Liver (tissue), 9 donors: Measurements from ENCODE around the gene WRNIP1. TPM values are rescaled to one million over a fixed set of nuclear protein-coding genes. Genes with fewer than 3 reads are reported as not detected.

Source experiments
- DNase-seq: peaks from one replicate; pipeline ENCODE4 v3.0.0-alpha.2; 2017; ENCODE audit warnings: low spot score
- H3K27ac ChIP-seq, 2 donors: one replicate each; pipeline ENCODE4 v1.7.0; 2013; ENCODE audit warnings: inconsistent platforms in 2 of 2, low read length in 2 of 2, control low read depth in 1 of 2, low read depth in 1 of 2, mild to moderate bottlenecking in 1 of 2
- H3K27me3 ChIP-seq, 4 donors: one replicate each; pipeline versions ENCODE4 v1.6.1 to v1.7.0; 2013; ENCODE audit warnings: low read length in 3 of 4, inconsistent platforms in 1 of 4, mild to moderate bottlenecking in 1 of 4, moderate library complexity in 1 of 4; ENCODE audit not compliant: control insufficient read depth in 4 of 4, insufficient read depth in 4 of 4
- H3K36me3 ChIP-seq, 4 donors: one replicate each; pipeline versions ENCODE4 v1.6.1 to v1.7.0; 2013; ENCODE audit warnings: low read length in 3 of 4, mild to moderate bottlenecking in 3 of 4, low read depth in 1 of 4, moderate library complexity in 1 of 4; ENCODE audit not compliant: control insufficient read depth in 4 of 4, insufficient read depth in 3 of 4
- H3K4me1 ChIP-seq, 4 donors: one replicate each; pipeline versions ENCODE4 v1.6.1 to v1.7.0; 2013; ENCODE audit warnings: low read length in 3 of 4, mild to moderate bottlenecking in 3 of 4, moderate library complexity in 1 of 4; ENCODE audit not compliant: control insufficient read depth in 4 of 4, insufficient read depth in 4 of 4
- H3K4me3 ChIP-seq, 3 donors: one replicate each; pipeline versions ENCODE4 v1.6.1 to v1.7.0; 2013; ENCODE audit warnings: low read length in 3 of 3, control low read depth in 1 of 3, low read depth in 1 of 3, mild to moderate bottlenecking in 1 of 3
- H3K9ac ChIP-seq, 2 donors: one replicate each; pipeline ENCODE4 v1.7.0; 2013; ENCODE audit warnings: low read length in 2 of 2, mild to moderate bottlenecking in 2 of 2, moderate library complexity in 2 of 2, control low read depth in 1 of 2, low read depth in 1 of 2
- H3K9me3 ChIP-seq, 4 donors: one replicate each; pipeline versions ENCODE4 v1.6.1 to v1.7.0; 2013; ENCODE audit warnings: low read length in 3 of 4; ENCODE audit not compliant: control insufficient read depth in 4 of 4
- CTCF ChIP-seq: fragments of 150-350 bp; IDR thresholded peaks from 2 replicates; pipeline ENCODE4 v1.5.1; 2017; ENCODE audit warnings: improper control_type of control experiment, low read depth, low read length; ENCODE audit not compliant: missing input control
- EGR1 ChIP-seq, 2 donors: IDR thresholded peaks; 2 replicates each; pipeline ENCODE4 v1.6.1; 2016 to 2018; ENCODE audit warnings: antibody characterized with exemption in 2 of 2, low read depth in 2 of 2
- FOXA1 ChIP-seq: IDR thresholded peaks from 2 replicates; pipeline ENCODE4 v1.6.1; 2016; ENCODE audit warnings: antibody characterized with exemption
- FOXA2 ChIP-seq: IDR thresholded peaks from 2 replicates; pipeline ENCODE4 v1.6.1; 2016; ENCODE audit warnings: antibody characterized with exemption
- HNF4G ChIP-seq: IDR thresholded peaks from 2 replicates; pipeline ENCODE4 v1.6.1; 2016; ENCODE audit warnings: antibody characterized with exemption
- JUND ChIP-seq, 2 donors: IDR thresholded peaks; 2 replicates each; pipeline ENCODE4 v1.6.1; 2016; ENCODE audit warnings: antibody characterized with exemption in 2 of 2
- MAX ChIP-seq: IDR thresholded peaks from 2 replicates; pipeline ENCODE4 v1.6.1; 2016; ENCODE audit warnings: antibody characterized with exemption
- REST ChIP-seq: IDR thresholded peaks from 2 replicates; pipeline ENCODE4 v1.6.1; 2016; ENCODE audit warnings: antibody characterized with exemption, mild to moderate bottlenecking
- RXRA ChIP-seq, 2 donors: IDR thresholded peaks; 2 replicates each; pipeline ENCODE4 v1.6.1; 2017 to 2018; ENCODE audit warnings: antibody characterized with exemption in 2 of 2, mild to moderate bottlenecking in 1 of 2
- SP1 ChIP-seq: IDR thresholded peaks from 2 replicates; pipeline ENCODE4 v1.6.1; 2018; ENCODE audit warnings: antibody characterized with exemption, mild to moderate bottlenecking
- TAF1 ChIP-seq: conservative IDR thresholded peaks from 2 replicates; pipeline ENCODE4 v1.6.1; 2016; ENCODE audit warnings: antibody characterized with exemption, mild to moderate bottlenecking
- ZBTB33 ChIP-seq: IDR thresholded peaks from 2 replicates; pipeline ENCODE4 v1.6.1; 2016; ENCODE audit warnings: antibody characterized with exemption
- WGBS: extraction: QIAGEN DNeasy Blood & Tissue Kit; methylation state at CpG from one replicate; pipeline ENCODE4 v1.1.7; 2013; 5-methylcytosine and 5-hydroxymethylcytosine counted together
- polyA plus RNA-seq, 2 donors: library from polyadenylated mRNA; stranded (reverse) in 1 of 2; unstranded in 1 of 2; fragments of 200-250 nt in 1 of 2; fragments of >200 nt in 1 of 2; fragmentation: Nextera tagmentation in 1 of 2; extraction: Ambion mirVana in 1 of 2; gene quantifications; one replicate each; pipeline versions ENCODE4 v1.2.1 to v1.2.3, GENCODE V29; 2013 to 2015
- total RNA-seq, 2 donors: library from RNA; depleted of rRNA; stranded (reverse); fragments of >200 nt; gene quantifications; one replicate each; pipeline ENCODE4 v1.2.3, GENCODE V29; 2014
- donor health status: healthy.
- donor health status: healthy.
- donor health status: healthy.
- donor health status: healthy.
- donor health status: healthy.

The WRNIP1 gene
- total and polyA plus RNA-seq, 4 donors: 10.0 to 32.7 (median 23.9) TPM

GRCh38 chr6:2744778-2745177, 20.4 kb upstream of the WRNIP1 start:
- Histone ChIP-seq H3K27ac (no peak overlapping the region), H3K4me3 (no peak overlapping the region), H3K9ac (no peak overlapping the region), H3K27me3 (no peaks in the 10 kb centered on the region), H3K36me3 (no peaks in the 10 kb centered on the region), H3K9me3 (no peaks in the 10 kb centered on the region), H3K4me1 (peaks cover 0 to 20% (median 16%) of the 10 kb centered on the region in 4 donors)
- TF ChIP-seq TAF1 (no peak), CTCF (no peak), JUND (IDR thresholded peaks at IDR 0.05) (no peak), REST (no peak), EGR1 (IDR thresholded peaks at IDR 0.05; ENCODE audit: low read depth in 2 of 2) (no peak), RXRA (IDR thresholded peaks at IDR 0.05) (no peak), FOXA1 (no peak), MAX (no peak), FOXA2 (no peak)
- WGBS: 94% methylated on average over 8 of the region's 8 CpGs
- DNase-seq: no peak

- WGBS: 91% methylated on average over 4 of the region's 4 CpGs
- Histone ChIP-seq H3K27ac (no peak overlapping the region), H3K36me3 (no peaks in the 10 kb centered on the region), H3K4me1 (peaks cover 0 to 20% (median 16%) of the 10 kb centered on the region in 4 donors), H3K4me3 (no peak overlapping the region), H3K27me3 (no peaks in the 10 kb centered on the region), H3K9me3 (no peaks in the 10 kb centered on the region), H3K9ac (no peak overlapping the region)
- no peak for TF ChIP-seq EGR1 (IDR thresholded peaks at IDR 0.05; ENCODE audit: low read depth in 2 of 2)
- no peak for TF ChIP-seq RXRA (IDR thresholded peaks at IDR 0.05)
- TF ChIP-seq REST: no peak
- TF ChIP-seq SP1: no peak
- no peak for TF ChIP-seq TAF1
- no peak for TF ChIP-seq ZBTB33
- TF ChIP-seq FOXA1: no peak
- TF ChIP-seq HNF4G: no peak
- no peak for TF ChIP-seq CTCF
- DNase-seq: no peak
These were observed 19.9 kb upstream of the WRNIP1 start for GRCh38 chr6:2745246-2745645.
